ENCODE data around the gene EEFSEC. TPM values are rescaled to one million over a fixed set of nuclear protein-coding genes. Genes with fewer than 3 reads are reported as not detected.

Gene EEFSEC
- total RNA-seq, 4 donors from 2014 or later: 9.1 to 17.4 (median 15.8) TPM

DNA sequence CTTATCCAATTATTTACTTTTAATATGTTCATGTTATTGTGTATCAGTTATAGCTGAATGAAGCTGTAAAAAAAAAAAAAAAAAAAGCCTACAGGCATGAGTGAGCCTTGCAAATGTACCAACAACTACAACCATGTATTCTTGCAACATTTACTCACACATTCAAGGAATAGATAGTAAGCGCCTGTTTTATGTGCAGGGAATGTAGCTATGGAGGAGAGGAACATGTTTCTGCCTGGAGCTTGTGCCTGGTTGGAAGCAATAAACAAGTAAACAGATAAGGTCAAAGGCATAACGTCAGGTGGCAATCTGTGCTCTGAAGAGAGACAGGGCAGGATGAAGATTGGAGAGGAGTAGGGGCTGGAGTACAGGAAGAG lies 202.2 kb downstream of the EEFSEC start:
- no peak for DNase-seq (ENCODE audit: extremely low spot score)
- no peak overlapping the region for H3K4me3 ChIP-seq
- peaks cover 0 to 23% (median 21%) of the 10 kb centered on the region in 4 donors for H3K4me1 ChIP-seq
- no peaks in the 10 kb centered on the region for H3K9me3 ChIP-seq
- intact Hi-C loops (cut with DNase I): no loop called here
- no peak overlapping the region for H3K27ac ChIP-seq (replicated peaks in 1 of 4)
- no peaks in the 10 kb centered on the region for H3K27me3 ChIP-seq
- WGBS: 95% methylated on average over 2 of the region's 2 CpGs
- TF ChIP-seq, protein P1, sequence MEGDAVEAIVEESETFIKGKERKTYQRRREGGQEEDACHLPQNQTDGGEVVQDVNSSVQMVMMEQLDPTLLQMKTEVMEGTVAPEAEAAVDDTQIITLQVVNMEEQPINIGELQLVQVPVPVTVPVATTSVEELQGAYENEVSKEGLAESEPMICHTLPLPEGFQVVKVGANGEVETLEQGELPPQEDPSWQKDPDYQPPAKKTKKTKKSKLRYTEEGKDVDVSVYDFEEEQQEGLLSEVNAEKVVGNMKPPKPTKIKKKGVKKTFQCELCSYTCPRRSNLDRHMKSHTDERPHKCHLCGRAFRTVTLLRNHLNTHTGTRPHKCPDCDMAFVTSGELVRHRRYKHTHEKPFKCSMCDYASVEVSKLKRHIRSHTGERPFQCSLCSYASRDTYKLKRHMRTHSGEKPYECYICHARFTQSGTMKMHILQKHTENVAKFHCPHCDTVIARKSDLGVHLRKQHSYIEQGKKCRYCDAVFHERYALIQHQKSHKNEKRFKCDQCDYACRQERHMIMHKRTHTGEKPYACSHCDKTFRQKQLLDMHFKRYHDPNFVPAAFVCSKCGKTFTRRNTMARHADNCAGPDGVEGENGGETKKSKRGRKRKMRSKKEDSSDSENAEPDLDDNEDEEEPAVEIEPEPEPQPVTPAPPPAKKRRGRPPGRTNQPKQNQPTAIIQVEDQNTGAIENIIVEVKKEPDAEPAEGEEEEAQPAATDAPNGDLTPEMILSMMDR (IDR thresholded peaks at IDR 0.05): no peak
- TF ChIP-seq POLR2A (IDR thresholded peaks at IDR 0.05; ENCODE audit: low read depth) (no peak), POLR2AphosphoS5 (IDR thresholded peaks at IDR 0.05) (no peak), EP300 (IDR thresholded peaks at IDR 0.05) (no peak)
- H3K36me3 ChIP-seq: peaks cover 0 to 27% (median 15%) of the 10 kb centered on the region in 4 donors

DNA sequence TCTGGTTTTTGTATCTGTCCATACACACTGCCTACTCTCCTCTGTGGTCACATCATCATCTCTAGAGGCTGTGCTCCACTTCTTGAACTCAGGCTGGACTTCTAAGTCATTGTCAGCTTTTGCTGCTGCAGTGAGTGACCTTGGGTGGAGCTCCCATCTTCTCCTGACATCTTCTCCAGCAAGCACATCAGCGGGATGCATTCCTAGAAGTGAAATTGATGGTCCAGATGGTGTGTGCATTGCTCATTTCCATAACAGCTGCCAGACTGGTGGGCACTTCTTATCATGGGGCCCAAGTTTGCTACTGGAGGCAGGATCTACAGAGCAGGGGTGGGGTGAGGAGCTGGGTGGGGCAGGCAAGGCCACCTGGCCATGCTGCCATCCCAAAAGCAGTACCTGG lies 203.5 kb downstream of the EEFSEC start:
- Histone ChIP-seq H3K4me3 (no peak overlapping the region), H3K9me3 (no peaks in the 10 kb centered on the region), H3K27ac (replicated peaks in 1 of 4) (no peak overlapping the region), H3K36me3 (peaks cover 0 to 20% (median 9%) of the 10 kb centered on the region in 4 donors), H3K27me3 (no peaks in the 10 kb centered on the region), H3K4me1 (peaks cover 0 to 23% (median 21%) of the 10 kb centered on the region in 4 donors)
- no peak for DNase-seq (ENCODE audit: extremely low spot score)
- no peak for TF ChIP-seq POLR2A (IDR thresholded peaks at IDR 0.05; ENCODE audit: low read depth)
- intact Hi-C loops (cut with DNase I): no loop called here
- WGBS: 100% methylated on average over 1 of the region's 1 CpG

DNA sequence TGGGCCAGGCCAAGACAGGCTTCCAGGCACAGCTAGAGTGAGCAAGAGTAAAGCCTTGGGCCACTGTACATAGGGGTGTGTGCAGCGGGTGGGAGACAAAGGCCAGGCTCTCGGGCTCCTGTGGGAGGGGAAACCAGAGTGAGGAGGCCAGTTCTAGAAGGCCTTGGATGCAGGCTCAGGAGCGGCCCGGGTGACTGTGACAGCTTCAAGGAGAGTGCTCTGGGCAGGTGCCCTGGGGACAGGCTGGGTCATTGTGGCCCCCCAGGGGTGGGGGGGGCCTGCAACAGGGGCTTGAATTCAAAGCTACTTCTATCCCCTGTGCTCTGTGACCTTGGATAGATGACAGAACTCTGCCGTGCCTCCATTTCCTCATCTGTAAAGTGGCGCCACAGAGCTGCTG lies 204.3 kb downstream of the EEFSEC start:
- H3K4me3 ChIP-seq: no peak overlapping the region
- DNase-seq (ENCODE audit: extremely low spot score): no peak
- intact Hi-C loops (cut with DNase I): no loop called here
- WGBS: 98% methylated on average over 5 of the region's 6 CpGs
- peaks cover 0 to 27% (median 7%) of the 10 kb centered on the region in 4 donors for H3K36me3 ChIP-seq
- no peak for TF ChIP-seq POLR2A (IDR thresholded peaks at IDR 0.05; ENCODE audit: low read depth)
- TF ChIP-seq EP300 (IDR thresholded peaks at IDR 0.05): no peak
- TF ChIP-seq, protein P1 (IDR thresholded peaks at IDR 0.05): no peak
- TF ChIP-seq POLR2AphosphoS5 (IDR thresholded peaks at IDR 0.05): no peak
- H3K4me1 ChIP-seq: peaks cover 4 to 23% (median 21%) of the 10 kb centered on the region in 4 donors
- H3K27me3 ChIP-seq: no peaks in the 10 kb centered on the region
- no peaks in the 10 kb centered on the region for H3K9me3 ChIP-seq
- H3K27ac ChIP-seq (replicated peaks in 1 of 4): no peak overlapping the region

DNA sequence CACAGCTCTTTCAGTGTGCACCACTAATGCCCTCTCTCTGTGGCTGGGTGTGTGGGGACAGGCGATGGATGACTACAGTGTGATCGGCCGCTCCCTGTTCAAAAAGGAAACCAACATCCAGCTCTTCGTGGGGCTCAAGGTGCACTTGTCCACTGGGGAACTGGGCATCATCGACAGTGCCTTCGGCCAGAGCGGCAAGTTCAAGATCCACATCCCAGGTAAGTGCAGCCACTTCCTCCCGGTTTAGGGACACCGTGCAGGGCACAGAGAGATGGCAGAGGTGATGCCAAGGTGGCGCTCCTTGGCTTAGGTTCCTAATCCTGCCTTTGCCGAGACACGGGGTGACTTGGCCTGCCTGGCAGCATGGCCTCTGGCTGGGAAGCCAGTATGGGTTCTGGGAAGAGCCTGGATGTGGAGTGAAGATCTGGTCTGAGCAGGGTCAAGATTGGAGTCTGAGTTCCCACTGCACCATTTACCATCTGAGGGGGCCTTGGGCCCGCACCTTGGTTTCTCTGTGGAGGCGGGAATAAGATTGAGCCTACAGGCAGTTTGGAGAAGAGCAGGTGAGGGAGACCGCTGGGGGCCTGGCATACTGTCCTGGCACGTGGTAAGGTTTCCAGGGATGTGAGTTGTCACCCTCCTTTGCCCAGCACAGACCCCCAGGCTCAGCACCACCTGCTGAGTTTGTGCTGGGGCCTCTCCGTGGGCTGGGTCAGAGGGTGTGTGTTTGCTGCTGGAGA lies 205.0 kb downstream of the EEFSEC start:
- TF ChIP-seq, protein P1 (IDR thresholded peaks at IDR 0.05): no peak
- TF ChIP-seq EP300 (IDR thresholded peaks at IDR 0.05): no peak
- TF ChIP-seq POLR2A (IDR thresholded peaks at IDR 0.05; ENCODE audit: low read depth): no peak
- no peak for TF ChIP-seq POLR2AphosphoS5 (IDR thresholded peaks at IDR 0.05)
- H3K36me3 ChIP-seq: peaks cover 0 to 33% (median 7%) of the 10 kb centered on the region in 4 donors
- WGBS: 94% methylated on average over 17 of the region's 17 CpGs
- no peaks in the 10 kb centered on the region for H3K27me3 ChIP-seq
- H3K9me3 ChIP-seq: no peaks in the 10 kb centered on the region
- no peak overlapping the region for H3K4me3 ChIP-seq
- DNase-seq (ENCODE audit: extremely low spot score): no peak
- H3K4me1 ChIP-seq: peaks cover 4 to 21% (median 20%) of the 10 kb centered on the region in 4 donors
- no peak overlapping the region for H3K27ac ChIP-seq (replicated peaks in 1 of 4)
- intact Hi-C loops (cut with DNase I): no loop called here

DNA sequence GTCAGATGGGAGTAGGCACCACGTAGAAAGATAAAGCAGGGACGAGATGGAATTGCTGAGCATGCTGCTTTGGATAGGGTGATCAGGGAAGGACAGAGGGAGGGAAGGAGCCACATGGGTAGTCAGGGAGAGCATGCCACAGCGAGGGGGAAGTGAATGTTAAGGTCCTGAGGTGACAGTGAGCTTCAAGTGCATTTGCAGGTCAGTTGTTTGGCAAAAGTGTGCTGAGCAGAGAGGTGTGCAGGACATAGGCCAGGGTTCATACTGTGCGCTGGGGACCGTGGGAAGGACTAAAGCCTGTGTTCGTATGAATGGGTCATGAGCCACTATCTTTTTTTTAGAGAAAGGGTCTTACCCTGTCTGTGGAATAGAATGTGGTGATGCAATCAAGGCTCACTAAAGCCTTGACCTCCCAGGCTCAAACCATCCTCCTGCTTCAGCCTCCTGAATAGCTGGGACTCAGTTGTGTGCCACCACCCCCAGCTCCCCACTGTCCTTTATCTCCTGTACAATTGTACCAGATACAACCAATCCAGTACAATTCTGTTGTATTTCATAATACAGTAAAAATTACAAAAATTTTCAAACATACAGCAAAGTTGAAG lies 205.9 kb downstream of the EEFSEC start:
- DNase-seq (ENCODE audit: extremely low spot score): no peak
- Histone ChIP-seq H3K36me3 (peaks cover 0 to 33% (median 7%) of the 10 kb centered on the region in 4 donors), H3K4me1 (peaks cover 4 to 12% (median 12%) of the 10 kb centered on the region in 4 donors), H3K27me3 (no peaks in the 10 kb centered on the region), H3K4me3 (no peak overlapping the region), H3K9me3 (no peaks in the 10 kb centered on the region), H3K27ac (replicated peaks in 1 of 4) (no peak overlapping the region)
- WGBS: 96% methylated on average over 6 of the region's 6 CpGs
- intact Hi-C loops (cut with DNase I): no loop called here
- TF ChIP-seq EP300 (IDR thresholded peaks at IDR 0.05): no peak
- TF ChIP-seq, protein P1 (IDR thresholded peaks at IDR 0.05): no peak
- TF ChIP-seq POLR2A (IDR thresholded peaks at IDR 0.05; ENCODE audit: low read depth): no peak
- no peak for TF ChIP-seq POLR2AphosphoS5 (IDR thresholded peaks at IDR 0.05)
